Measurements from ENCODE around the gene PEF1. TPM values are rescaled to one million over a fixed set of nuclear protein-coding genes. Genes with fewer than 3 reads are reported as not detected.

Gene PEF1
- total RNA-seq, 2 experiments from 2014 or later, result 56.1 to 67.7 TPM

DNA sequence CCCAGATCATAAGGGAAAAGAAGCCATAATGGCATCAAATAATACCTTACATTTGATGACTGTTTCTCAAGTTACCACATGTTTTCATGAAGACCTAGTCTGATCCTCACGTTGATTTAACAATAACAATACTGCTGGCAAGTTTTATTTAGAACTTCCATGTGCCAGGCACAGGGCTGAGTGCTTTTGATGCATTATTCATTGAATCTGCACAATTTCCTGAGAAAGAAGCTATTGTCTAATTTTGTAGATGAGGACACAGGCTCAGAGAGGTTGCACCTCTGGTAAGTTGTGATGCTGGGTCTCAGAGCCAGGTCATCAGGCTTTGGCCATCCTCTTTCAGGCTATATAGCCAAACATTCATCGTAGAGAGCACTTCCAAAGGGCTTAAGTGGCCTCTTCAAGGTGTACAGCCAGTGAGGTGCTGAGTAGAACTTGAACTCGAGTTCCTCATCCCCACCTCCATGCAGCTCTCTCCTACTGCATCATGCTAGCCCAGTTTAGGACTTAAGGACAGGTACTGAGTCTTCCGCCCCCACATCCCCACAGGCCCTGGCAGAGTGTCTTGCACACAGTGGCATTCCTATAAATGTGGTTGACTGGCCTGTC lies 8.3 kb upstream of the PEF1 start:
- ChIA-PET CTCF (ENCODE audit: unreplicated experiment) (no interaction called here), POLR2A (interaction anchor here (1.2 kb wide), 1 partner anchor 17 kb away, joined by 3 read pairs; no protein-coding TSS in a partner anchor)
- Histone ChIP-seq H3K4me2 (ENCODE audit: low read length) (no peak overlapping the region), H3K36me3 (ENCODE audit: insufficient read depth, low read length) (no peaks in the 10 kb centered on the region), H3K79me2 (ENCODE audit: insufficient read depth, low read depth, low read length) (no peaks in the 10 kb centered on the region), H3K4me1 (ENCODE audit: insufficient read depth, low read length, poor library complexity, severe bottlenecking) (no peaks in the 10 kb centered on the region), H2AFZ (ENCODE audit: low read length) (no peak overlapping the region), H3K4me3 (ENCODE audit: low read depth, low read length, poor library complexity, severe bottlenecking) (no peak overlapping the region), H3K27ac (ENCODE audit: low read depth, low read length, poor library complexity, severe bottlenecking) (no peak overlapping the region), H3K9me3 (ENCODE audit: low read length) (no peaks in the 10 kb centered on the region), H4K20me1 (ENCODE audit: insufficient read depth, low read length) (no peaks in the 10 kb centered on the region), H3K9me2 (ENCODE audit: insufficient read depth, low read length) (no peaks in the 10 kb centered on the region)
- DNase-seq (ENCODE audit: low spot score), result no peak
- intact Hi-C loops (cut with micrococcal nuclease; ENCODE audit: unreplicated experiment), result no loop called here
- BruUV-seq (replicated peaks), result no TSS peak
- TF ChIP-seq, protein P1, sequence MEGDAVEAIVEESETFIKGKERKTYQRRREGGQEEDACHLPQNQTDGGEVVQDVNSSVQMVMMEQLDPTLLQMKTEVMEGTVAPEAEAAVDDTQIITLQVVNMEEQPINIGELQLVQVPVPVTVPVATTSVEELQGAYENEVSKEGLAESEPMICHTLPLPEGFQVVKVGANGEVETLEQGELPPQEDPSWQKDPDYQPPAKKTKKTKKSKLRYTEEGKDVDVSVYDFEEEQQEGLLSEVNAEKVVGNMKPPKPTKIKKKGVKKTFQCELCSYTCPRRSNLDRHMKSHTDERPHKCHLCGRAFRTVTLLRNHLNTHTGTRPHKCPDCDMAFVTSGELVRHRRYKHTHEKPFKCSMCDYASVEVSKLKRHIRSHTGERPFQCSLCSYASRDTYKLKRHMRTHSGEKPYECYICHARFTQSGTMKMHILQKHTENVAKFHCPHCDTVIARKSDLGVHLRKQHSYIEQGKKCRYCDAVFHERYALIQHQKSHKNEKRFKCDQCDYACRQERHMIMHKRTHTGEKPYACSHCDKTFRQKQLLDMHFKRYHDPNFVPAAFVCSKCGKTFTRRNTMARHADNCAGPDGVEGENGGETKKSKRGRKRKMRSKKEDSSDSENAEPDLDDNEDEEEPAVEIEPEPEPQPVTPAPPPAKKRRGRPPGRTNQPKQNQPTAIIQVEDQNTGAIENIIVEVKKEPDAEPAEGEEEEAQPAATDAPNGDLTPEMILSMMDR (conservative IDR thresholded peaks at IDR 0.05; ENCODE audit: low read length), result no peak
- TF ChIP-seq EZH2phosphoT487 (IDR thresholded peaks at IDR 0.05; ENCODE audit: borderline replicate concordance, low read depth, low read length), result no peak

DNA sequence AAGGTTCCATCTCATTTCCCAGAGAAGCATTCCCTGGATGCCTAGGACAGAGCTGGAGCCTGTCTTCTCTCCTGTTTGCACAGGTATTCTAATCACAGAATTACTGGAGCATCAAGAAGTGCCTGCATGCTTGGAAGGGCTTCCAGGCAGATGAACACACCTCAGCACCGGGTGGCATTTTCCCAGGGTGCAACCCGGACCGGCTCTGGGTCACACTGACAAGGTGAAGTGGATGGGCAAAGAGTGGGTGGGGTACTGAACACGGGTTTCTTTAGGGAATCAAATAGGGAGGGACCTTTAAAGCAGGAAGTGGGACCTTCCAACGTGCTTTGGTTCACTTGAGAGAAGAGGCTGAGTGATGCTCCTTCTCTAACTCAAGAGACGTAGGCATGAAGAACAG lies 7.1 kb upstream of the PEF1 start:
- no peak for DNase-seq (ENCODE audit: low spot score)
- ChIA-PET POLR2A (interaction anchor here (0.5 kb wide), 1 partner anchor 100 kb away, joined by 3 read pairs; no protein-coding TSS in a partner anchor), CTCF (ENCODE audit: unreplicated experiment) (no interaction called here)
- Histone ChIP-seq H3K36me3 (ENCODE audit: insufficient read depth, low read length) (no peaks in the 10 kb centered on the region), H3K4me2 (ENCODE audit: low read length) (no peak overlapping the region), H3K9me3 (ENCODE audit: low read length) (no peaks in the 10 kb centered on the region), H2AFZ (ENCODE audit: low read length) (no peak overlapping the region), H4K20me1 (ENCODE audit: insufficient read depth, low read length) (no peaks in the 10 kb centered on the region), H3K27ac (ENCODE audit: low read depth, low read length, poor library complexity, severe bottlenecking) (no peak overlapping the region), H3K9me2 (ENCODE audit: insufficient read depth, low read length) (no peaks in the 10 kb centered on the region), H3K4me1 (ENCODE audit: insufficient read depth, low read length, poor library complexity, severe bottlenecking) (no peaks in the 10 kb centered on the region), H3K4me3 (ENCODE audit: low read depth, low read length, poor library complexity, severe bottlenecking) (no peak overlapping the region), H3K79me2 (ENCODE audit: insufficient read depth, low read depth, low read length) (no peaks in the 10 kb centered on the region)
- TF ChIP-seq, protein P1 (conservative IDR thresholded peaks at IDR 0.05; ENCODE audit: low read length), result no peak
- TF ChIP-seq EZH2phosphoT487 (IDR thresholded peaks at IDR 0.05; ENCODE audit: borderline replicate concordance, low read depth, low read length), result no peak
- intact Hi-C loops (cut with micrococcal nuclease; ENCODE audit: unreplicated experiment), result no loop called here
- no TSS peak for BruUV-seq (replicated peaks)

DNA sequence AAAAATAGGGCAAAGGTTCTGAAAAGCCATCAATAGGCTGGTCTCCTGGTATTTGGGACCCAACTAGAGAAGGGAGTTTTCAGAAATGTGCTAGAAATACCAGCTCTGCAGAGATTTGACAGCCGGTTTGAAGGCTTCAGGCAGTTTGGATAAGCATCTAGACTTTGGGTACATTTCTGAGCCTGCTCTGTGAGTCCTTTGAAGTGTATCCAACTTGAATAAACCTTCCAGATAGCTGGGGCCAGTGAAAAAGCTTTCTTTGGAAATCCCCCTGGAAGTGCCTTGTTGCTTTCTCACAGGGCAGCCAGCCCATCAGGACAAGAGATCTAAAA lies 6.4 kb upstream of the PEF1 start:
- POLR2A ChIA-PET, result interaction anchor here (0.6 kb wide), 3 partner anchors 384 to 1025 kb away, joined by 3 read pairs; no protein-coding TSS in a partner anchor
- no peak overlapping the region for H3K27ac ChIP-seq (ENCODE audit: low read depth, low read length, poor library complexity, severe bottlenecking)
- CTCF ChIA-PET (ENCODE audit: unreplicated experiment), result interaction anchor here (0.6 kb wide), 1 partner anchor 94 kb away, joined by 3 read pairs; no protein-coding TSS in a partner anchor
- no peaks in the 10 kb centered on the region for H3K9me3 ChIP-seq (ENCODE audit: low read length)
- no peaks in the 10 kb centered on the region for H3K4me1 ChIP-seq (ENCODE audit: insufficient read depth, low read length, poor library complexity, severe bottlenecking)
- TF ChIP-seq, protein P1 (conservative IDR thresholded peaks at IDR 0.05; ENCODE audit: low read length), result no peak
- TF ChIP-seq EZH2phosphoT487 (IDR thresholded peaks at IDR 0.05; ENCODE audit: borderline replicate concordance, low read depth, low read length), result no peak
- H3K9me2 ChIP-seq (ENCODE audit: insufficient read depth, low read length), result no peaks in the 10 kb centered on the region
- no peak overlapping the region for H2AFZ ChIP-seq (ENCODE audit: low read length)
- no peaks in the 10 kb centered on the region for H3K36me3 ChIP-seq (ENCODE audit: insufficient read depth, low read length)
- H4K20me1 ChIP-seq (ENCODE audit: insufficient read depth, low read length), result no peaks in the 10 kb centered on the region
- no peaks in the 10 kb centered on the region for H3K79me2 ChIP-seq (ENCODE audit: insufficient read depth, low read depth, low read length)
- no peak for DNase-seq (ENCODE audit: low spot score)
- no peak overlapping the region for H3K4me3 ChIP-seq (ENCODE audit: low read depth, low read length, poor library complexity, severe bottlenecking)
- BruUV-seq (replicated peaks), result no TSS peak
- H3K4me2 ChIP-seq (ENCODE audit: low read length), result no peak overlapping the region
- intact Hi-C loops (cut with micrococcal nuclease; ENCODE audit: unreplicated experiment), result no loop called here

All from OCI-LY7 (cell line).